HG03442 (cell line): Measurements from ENCODE around the gene POLR1G.
"Not testable (repeated sequence)": the region's sequence is repeated elsewhere in the genome, so short reads cannot be mapped to it uniquely, and the experiment has no call there.

ENCODE experiments used
- ATAC-seq: cut with Tn5 transposase; IDR thresholded peaks from one replicate; pipeline ENCODE4 v1.9.1; 2021; ENCODE audit warnings: mild to moderate bottlenecking, moderate library complexity; ENCODE audit not compliant: unreplicated experiment

POLR1G gene

GRCh38 chr19:45395821-45396617 is 10.4 kb upstream of the POLR1G start:
- no peak for ATAC-seq

GRCh38 chr19:45400192-45400591 is 6.3 kb upstream of the POLR1G start:
- no peak for ATAC-seq

- no peak for ATAC-seq
Measured at GRCh38 chr19:45401815-45402214, 4.6 kb upstream of the POLR1G start.

DNA sequence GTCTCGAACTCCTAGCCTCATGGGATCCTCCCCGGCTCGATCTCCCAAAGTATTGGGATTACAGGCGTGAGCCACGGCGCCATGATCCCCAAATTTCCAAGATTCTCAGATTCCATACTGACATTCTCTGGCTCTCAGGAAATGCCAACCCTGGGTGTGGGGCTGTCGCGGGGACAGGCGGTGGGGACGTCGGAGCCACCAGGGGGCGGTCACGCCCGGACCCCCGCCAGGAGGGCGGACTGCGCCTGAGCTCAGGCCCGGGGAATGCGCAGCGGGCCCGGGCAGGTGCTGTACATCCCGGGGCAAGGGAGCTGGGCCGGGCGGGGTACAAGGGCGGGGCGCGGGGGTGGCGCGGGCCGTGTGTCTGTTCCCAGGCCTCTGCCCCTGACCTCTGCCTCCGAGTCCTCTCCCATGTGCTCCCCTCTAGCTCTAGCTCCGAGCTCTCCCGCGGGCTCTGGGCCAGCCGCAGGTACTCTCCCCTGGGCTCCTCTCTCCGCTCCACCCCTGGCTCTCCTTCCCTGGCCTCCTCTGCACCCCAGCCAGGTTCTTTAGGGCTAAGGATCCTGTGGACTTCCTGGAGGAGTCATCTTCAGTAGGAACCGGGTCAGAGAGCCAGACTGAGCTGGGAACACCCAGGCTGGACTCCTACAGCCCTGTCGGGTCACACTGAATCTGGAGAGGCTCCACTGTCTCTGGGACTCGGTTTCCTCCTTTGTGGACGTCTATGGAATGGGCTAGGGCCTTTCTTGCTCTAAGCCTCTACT is 4.0 kb upstream of the POLR1G start:
- no peak for ATAC-seq

GRCh38 chr19:45403272-45403671 is 3.2 kb upstream of the POLR1G start:
- no peak for ATAC-seq

- no peak for ATAC-seq
Measured at GRCh38 chr19:45403781-45404556, 2.5 kb upstream of the POLR1G start.

- no peak for ATAC-seq
Measured at GRCh38 chr19:45404557-45405434, 1.6 kb upstream of the POLR1G start, which contains the start of gene PPP1R13L. PPP1R13L (minus strand) TSS chr19:45405069; CDS start chr19:45398318, 6,751 bp downstream.

- ATAC-seq = peak; percentile 47
Measured at GRCh38 chr19:45405435-45406225, 814 bp upstream of the POLR1G start.

DNA sequence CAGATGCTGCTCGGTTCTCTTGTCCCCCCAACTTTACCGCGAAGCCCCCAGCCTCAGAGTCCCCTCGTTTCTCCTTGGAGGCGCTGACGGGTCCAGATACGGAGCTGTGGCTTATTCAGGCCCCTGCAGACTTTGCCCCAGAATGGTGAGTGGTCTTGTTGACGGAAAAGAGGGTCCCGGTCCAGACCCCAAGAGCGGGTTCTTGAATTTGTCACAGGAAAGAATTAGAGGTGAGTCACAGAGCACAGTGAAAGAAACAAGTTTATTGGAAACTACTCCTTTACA is 589 bp downstream of the POLR1G start:
- no peak for ATAC-seq

DNA sequence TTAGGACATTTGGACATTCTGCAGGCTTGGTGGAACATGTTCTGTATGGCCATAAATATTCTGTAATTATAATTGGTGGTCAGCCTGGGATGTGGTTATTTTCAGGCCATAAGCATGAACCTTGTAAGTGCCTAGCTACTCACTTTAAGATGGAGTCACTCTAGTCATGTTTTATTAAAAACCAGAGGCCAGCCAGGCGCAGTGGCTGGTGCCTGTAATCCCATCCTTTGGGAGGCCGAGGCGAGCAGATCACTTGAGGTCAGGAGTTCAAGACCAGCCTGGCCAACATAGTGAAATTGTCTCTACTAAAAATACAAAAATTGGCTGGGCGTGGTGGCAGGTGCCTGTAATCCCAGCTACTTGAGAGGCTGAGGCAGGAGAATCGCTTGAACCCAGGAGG is 1.1 kb downstream of the POLR1G start:
- ATAC-seq = not testable (repeated sequence)

DNA sequence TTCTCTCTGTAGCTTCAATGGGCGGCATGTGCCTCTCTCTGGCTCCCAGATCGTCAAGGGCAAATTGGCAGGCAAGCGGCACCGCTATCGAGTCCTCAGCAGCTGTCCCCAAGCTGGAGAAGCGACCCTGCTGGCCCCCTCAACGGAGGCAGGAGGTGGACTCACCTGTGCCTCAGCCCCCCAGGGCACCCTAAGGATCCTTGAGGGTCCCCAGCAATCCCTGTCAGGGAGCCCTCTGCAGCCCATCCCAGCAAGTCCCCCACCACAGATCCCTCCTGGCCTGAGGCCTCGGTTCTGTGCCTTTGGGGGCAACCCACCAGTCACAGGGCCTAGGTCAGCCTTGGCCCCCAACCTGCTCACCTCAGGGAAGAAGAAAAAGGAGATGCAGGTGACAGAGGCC is 1.7 kb downstream of the POLR1G start:
- ATAC-seq = no peak

DNA sequence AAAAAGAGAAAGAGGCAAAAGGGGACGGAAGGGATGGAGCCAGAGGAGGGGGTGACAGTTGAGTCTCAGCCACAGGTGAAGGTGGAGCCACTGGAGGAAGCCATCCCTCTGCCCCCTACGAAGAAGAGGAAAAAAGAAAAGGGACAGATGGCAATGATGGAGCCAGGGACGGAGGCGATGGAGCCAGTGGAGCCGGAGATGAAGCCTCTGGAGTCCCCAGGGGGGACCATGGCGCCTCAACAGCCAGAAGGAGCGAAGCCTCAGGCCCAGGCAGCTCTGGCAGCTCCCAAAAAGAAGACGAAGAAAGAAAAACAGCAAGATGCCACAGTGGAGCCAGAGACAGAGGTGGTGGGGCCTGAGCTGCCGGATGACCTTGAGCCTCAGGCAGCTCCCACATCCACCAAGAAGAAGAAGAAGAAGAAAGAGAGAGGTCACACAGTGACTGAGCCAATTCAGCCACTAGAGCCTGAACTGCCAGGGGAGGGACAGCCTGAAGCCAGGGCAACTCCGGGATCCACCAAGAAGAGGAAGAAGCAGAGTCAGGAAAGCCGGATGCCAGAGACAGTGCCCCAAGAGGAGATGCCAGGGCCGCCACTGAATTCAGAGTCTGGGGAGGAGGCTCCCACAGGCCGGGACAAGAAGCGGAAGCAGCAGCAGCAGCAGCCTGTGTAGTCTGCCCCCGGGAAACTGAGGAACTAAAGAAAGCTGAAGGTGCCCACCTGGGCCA is 2.5 kb downstream of the POLR1G start:
- no peak for ATAC-seq

DNA sequence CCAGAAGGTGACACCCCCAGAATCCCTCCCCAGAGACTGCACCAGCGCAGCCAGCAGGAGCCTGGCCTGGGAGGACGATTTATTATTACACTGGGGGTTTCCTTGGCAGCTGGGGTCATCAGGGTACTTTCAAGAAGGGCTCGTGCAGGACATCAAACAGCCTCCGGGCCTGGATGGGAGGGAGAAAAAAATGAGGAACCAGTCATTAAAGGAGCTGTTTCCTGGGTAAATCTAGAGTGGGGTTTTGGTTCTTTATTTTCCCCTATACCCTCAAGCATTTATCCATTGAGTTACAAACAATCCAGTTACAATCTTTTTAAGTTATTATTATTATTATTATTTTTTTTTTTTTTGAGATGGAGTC is 3.1 kb downstream of the POLR1G start:
- ATAC-seq = no peak

DNA sequence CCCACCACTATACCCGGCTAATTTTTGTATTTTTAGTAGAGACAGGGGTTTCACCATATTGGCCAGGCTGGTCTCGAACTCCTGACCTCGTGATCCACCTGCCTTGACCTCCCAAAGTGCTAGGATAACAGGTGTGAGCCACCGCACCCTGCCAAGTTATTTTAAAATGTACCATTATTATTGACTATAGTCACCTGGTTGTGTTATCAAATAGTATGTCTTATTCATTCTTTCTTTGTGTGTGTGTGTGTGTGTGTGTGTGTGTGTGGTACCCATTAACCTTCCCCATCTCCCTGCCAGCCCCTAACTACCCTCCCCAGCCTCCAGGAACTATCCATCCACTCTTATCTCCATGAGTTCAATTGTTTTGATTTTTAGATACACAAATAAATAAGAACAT is 3.9 kb downstream of the POLR1G start:
- not testable (repeated sequence) for ATAC-seq

- ATAC-seq = no peak
Measured at GRCh38 chr19:45413497-45413896, 7.1 kb downstream of the POLR1G start.

DNA sequence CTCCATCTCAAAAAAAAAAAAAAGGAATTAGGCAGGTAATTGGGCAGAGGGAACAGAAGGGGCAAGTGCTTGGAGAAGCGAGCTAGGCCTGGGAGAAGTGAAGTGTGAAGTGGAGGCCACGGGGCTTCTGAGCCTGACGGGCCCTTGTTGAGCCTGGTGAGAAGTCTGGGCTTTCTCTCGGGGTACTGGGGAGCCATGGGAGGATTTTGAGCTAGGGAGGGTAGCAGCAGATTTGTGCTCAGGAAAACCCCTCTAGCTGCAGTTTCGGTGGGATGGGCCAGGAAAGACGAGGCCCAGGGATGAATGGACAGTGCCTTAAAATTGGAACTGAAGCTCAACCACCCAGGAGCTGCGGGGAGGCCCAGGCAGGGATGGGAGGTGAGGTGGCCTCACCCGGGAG is 8.0 kb downstream of the POLR1G start:
- ATAC-seq = no peak

- no peak for ATAC-seq
Measured at GRCh38 chr19:45417151-45417550, 10.7 kb downstream of the POLR1G start.

- no peak for ATAC-seq
Measured at GRCh38 chr19:45418802-45419201, 12.4 kb downstream of the POLR1G start.

- ATAC-seq = peak; percentile 40
Measured at GRCh38 chr19:45419396-45419795, 13.0 kb downstream of the POLR1G start.
